Measurements from ENCODE around the gene ACIN1.

DNA sequence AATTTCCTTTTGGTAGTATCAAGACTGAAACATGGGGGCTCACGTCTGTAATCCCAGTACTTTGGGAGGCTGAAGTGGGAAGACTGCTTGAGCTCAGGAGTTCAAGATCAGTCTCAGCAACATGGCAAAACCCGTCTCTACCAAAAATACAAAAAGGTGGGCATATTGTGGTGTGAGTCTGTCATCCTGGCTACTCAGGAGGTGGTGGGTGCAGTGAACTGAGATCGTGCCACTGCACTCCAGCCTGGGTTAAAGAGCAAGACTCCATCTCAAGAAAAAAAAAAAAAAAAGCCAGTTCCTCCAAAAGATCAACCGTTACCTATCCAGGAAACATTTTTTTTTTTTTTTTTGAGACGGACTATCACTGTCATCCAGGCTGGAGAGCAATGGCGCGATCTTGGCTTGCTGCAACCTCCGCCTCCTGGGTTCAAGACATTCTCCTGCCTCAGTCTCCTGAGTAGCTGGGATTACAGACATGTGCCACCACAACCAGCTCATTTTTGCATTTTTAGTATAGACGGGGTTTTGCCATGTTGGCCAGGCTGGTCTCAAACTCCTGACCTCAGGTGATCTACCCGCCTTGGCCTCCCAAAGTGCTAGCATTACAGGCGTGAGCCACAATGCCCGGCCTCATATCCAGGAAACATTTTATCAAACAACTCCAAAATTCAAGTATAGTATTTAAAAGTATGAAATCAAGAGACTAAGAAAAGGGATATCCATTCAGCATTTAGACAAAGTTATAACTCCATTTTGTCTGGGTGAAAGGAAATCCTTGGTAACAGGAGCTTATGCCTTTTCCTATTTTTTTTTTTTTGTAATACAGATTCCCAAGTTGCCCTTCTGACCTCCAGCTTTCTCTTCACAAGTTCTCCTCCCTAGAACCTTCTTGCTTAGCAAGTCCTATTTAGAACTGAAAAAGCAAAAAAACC lies 3.4 kb downstream of the ACIN1 start:
- TF ChIP-seq POLR2A (IDR thresholded peaks at IDR 0.05; ENCODE audit: low read depth, low read length) (no peak), POLR2AphosphoS5 (IDR thresholded peaks at IDR 0.05; ENCODE audit: low read depth, low read length) (no peak), SPI1 (IDR thresholded peaks at IDR 0.05; ENCODE audit: low read depth, low read length) (no peak), TAF1 (IDR thresholded peaks at IDR 0.05; ENCODE audit: low read depth, low read length) (no peak)

Data from GM12891 (cell line).